Upper lobe of right lung (tissue), 1 donor: ENCODE measurements around the gene CASP14. TPM values are rescaled to one million over a fixed set of nuclear protein-coding genes. Genes with fewer than 3 reads are reported as not detected.

Experiments used
- ATAC-seq: fragments of 200-7000 bp; cut with Tn5 transposase; one replicate; pipeline ENCODE4 v1.9.1; 2020; ENCODE audit warnings: mild to moderate bottlenecking, moderate library complexity
- DNase-seq: peaks from one replicate; pipeline ENCODE4 v3.0.0-alpha.2; 2020
- H3K27ac ChIP-seq: fragments of 200-600 bp; one replicate; pipeline ENCODE4 v1.8.0; 2022
- H3K27me3 ChIP-seq: fragments of 200-600 bp; one replicate; pipeline ENCODE4 v1.8.0; 2022; ENCODE audit warnings: mild to moderate bottlenecking
- H3K36me3 ChIP-seq: fragments of 200-600 bp; one replicate; pipeline ENCODE4 v1.8.0; 2022
- H3K4me1 ChIP-seq: fragments of 200-600 bp; one replicate; pipeline ENCODE4 v1.8.0; 2022
- H3K4me3 ChIP-seq: fragments of 200-600 bp; one replicate; pipeline ENCODE4 v1.8.0; 2022; ENCODE audit warnings: mild to moderate bottlenecking
- H3K9me3 ChIP-seq: fragments of 200-600 bp; one replicate; pipeline ENCODE4 v1.8.0; 2022
- CTCF ChIP-seq: fragments of 200-600 bp; IDR thresholded peaks from one replicate; pipeline ENCODE4 v1.8.0; 2022; ENCODE audit warnings: antibody characterized with exemption
- intact Hi-C: fragments of 100-400 bp; cut with DNase I; formaldehyde crosslinking; loops from one replicate; pipeline ENCODE4 v1.11.0; 2022
- total RNA-seq: library from RNA; stranded (reverse); fragmentation: NEBNext Ultra II Directional; extraction: Animal tissue kit (Norgen Biotek cat#: 25700); gene quantifications from one replicate; pipeline ENCODE4 v1.2.1, GENCODE V29; 2021
- donor health status: DM: no; HTN: yes; CAD: no; lungs with severe emphysema.

The CASP14 gene
- total RNA-seq, 1 donor from 2014 or later, result not detected

- H3K27ac ChIP-seq, result no peak overlapping the region
- H3K9me3 ChIP-seq, result no peaks in the 10 kb centered on the region
- no peak for TF ChIP-seq CTCF
- DNase-seq (no peak), ATAC-seq (no peak)
- H3K27me3 ChIP-seq, result no peaks in the 10 kb centered on the region
- no peak overlapping the region for H3K4me3 ChIP-seq
- H3K36me3 ChIP-seq, result no peaks in the 10 kb centered on the region
- H3K4me1 ChIP-seq, result peaks cover 4% of the 10 kb centered on the region
- intact Hi-C loops, result no loop called here
Observed at GRCh38 chr19:15104003-15104402, 54.7 kb downstream of the CASP14 start.

- Histone ChIP-seq H3K27ac (no peak overlapping the region), H3K9me3 (no peaks in the 10 kb centered on the region), H3K4me3 (no peak overlapping the region), H3K36me3 (no peaks in the 10 kb centered on the region), H3K27me3 (no peaks in the 10 kb centered on the region), H3K4me1 (peaks cover 4% of the 10 kb centered on the region)
- no peak for DNase-seq
- no peak for TF ChIP-seq CTCF
- ATAC-seq, result no peak
- intact Hi-C loops, result no loop called here
Observed at GRCh38 chr19:15104411-15104810, 55.1 kb downstream of the CASP14 start.

GRCh38 chr19:15105044-15105443 is 55.8 kb downstream of the CASP14 start:
- intact Hi-C loops, result no loop called here
- peaks cover 4% of the 10 kb centered on the region for H3K4me1 ChIP-seq
- ATAC-seq, result no peak
- H3K27ac ChIP-seq, result no peak overlapping the region
- H3K4me3 ChIP-seq, result no peak overlapping the region
- H3K9me3 ChIP-seq, result no peaks in the 10 kb centered on the region
- H3K36me3 ChIP-seq, result no peaks in the 10 kb centered on the region
- DNase-seq, result no peak
- H3K27me3 ChIP-seq, result no peaks in the 10 kb centered on the region
- TF ChIP-seq CTCF, result no peak

GRCh38 chr19:15107061-15108010 is 58.1 kb downstream of the CASP14 start, which contains the start of gene SYDE1:
SYDE1 (plus strand) TSS chr19:15107401; CDS start chr19:15107434, 33 bp downstream.
- H3K27ac ChIP-seq, result peak within 1 kb of the TSS; percentile 85
- H3K4me1 ChIP-seq, result peaks cover 4% of the 10 kb centered on the region
- H3K36me3 ChIP-seq, result peaks cover 12% of the 10 kb centered on the region
- intact Hi-C loops, result no loop called here
- H3K27me3 ChIP-seq, result no peaks in the 10 kb centered on the region
- DNase-seq, result no peak
- TF ChIP-seq CTCF, result no peak
- H3K4me3 ChIP-seq, result peak within 1 kb of the TSS; percentile 66
- H3K9me3 ChIP-seq, result no peaks in the 10 kb centered on the region
- ATAC-seq, result peak; percentile 68

Other genes with a start within 250 kb of the CASP14 start
- gene OR7A5, start 214.3 kb upstream of the CASP14 start, total RNA-seq, result not detected
- not detected for gene OR7C1, start 214.3 kb upstream of the CASP14 start, total RNA-seq
- gene OR7A10, start 200.6 kb upstream of the CASP14 start, total RNA-seq, result not detected
- gene OR7A17, start 163.3 kb upstream of the CASP14 start, total RNA-seq, result not detected
- gene OR7C2, start 108.0 kb upstream of the CASP14 start, total RNA-seq, result not detected
- gene SLC1A6, start 69.6 kb upstream of the CASP14 start, total RNA-seq, result not detected
- not detected for gene OR1I1, start 32.7 kb downstream of the CASP14 start, total RNA-seq
- gene SYDE1, start 57.9 kb downstream of the CASP14 start, total RNA-seq, result 25.8 TPM
- gene NOTCH3, start 151.5 kb downstream of the CASP14 start, total RNA-seq, result 67.9 TPM
- 2.5 TPM for gene EPHX3, start 183.0 kb downstream of the CASP14 start, total RNA-seq